K562 (cell line): Measurements from ENCODE around the gene CLCNKB.

Source experiments
- CREB5 ChIP-seq: fragments of 250-450 bp; sonication (Bioruptor Pico); IDR thresholded peaks from 2 replicates; pipeline ENCODE4 v1.5.0; 2020; ENCODE audit warnings: mild to moderate bottlenecking
- ETS2 ChIP-seq: IDR thresholded peaks from 2 replicates; pipeline ENCODE4 v1.6.1; 2016; ENCODE audit warnings: borderline replicate concordance, missing genetic modification characterization, mild to moderate bottlenecking, moderate library complexity, missing compliant biosample characterization; ENCODE audit not compliant: poor library complexity, severe bottlenecking
- FOSL1 ChIP-seq: fragments of 200-800 bp; sonication (Bioruptor generic); conservative IDR thresholded peaks from 2 replicates; pipeline ENCODE4 v1.6.1; 2016; ENCODE audit warnings: missing genetic modification characterization, missing compliant biosample characterization
- NFE2L1 ChIP-seq: fragments of 450-650 bp; IDR thresholded peaks from 2 replicates; pipeline ENCODE4 v1.6.1; 2016; ENCODE audit warnings: missing genetic modification characterization, low read depth, mild to moderate bottlenecking, missing compliant biosample characterization, moderate library complexity, borderline replicate concordance
- NR2C2 ChIP-seq, 2 experiments: fragments of 200-800 bp in 1 of 2; sonication (Bioruptor generic) in 1 of 2; sonication (generic) in 1 of 2; formaldehyde crosslinking in 1 of 2; IDR thresholded peaks; 2 replicates each; pipeline versions ENCODE4 v1.6.1 to v1.8.0; 2016 to 2022; ENCODE audit warnings: mild to moderate bottlenecking in 1 of 2, missing compliant biosample characterization in 1 of 2, missing genetic modification characterization in 1 of 2, missing genetic modification reagents in 1 of 2
- POLR2AphosphoS5 ChIP-seq: IDR thresholded peaks from 2 replicates; pipeline ENCODE4 v1.6.1; 2011; ENCODE audit warnings: mild to moderate bottlenecking, low read depth, low read length, moderate library complexity; ENCODE audit not compliant: control insufficient read depth, insufficient read depth
- RBFOX2 ChIP-seq: fragments of 200-400 bp; formaldehyde crosslinking; IDR thresholded peaks from 2 replicates; pipeline ENCODE4 v1.6.1; 2017; ENCODE audit warnings: low read depth, mild to moderate bottlenecking, low read length, moderate library complexity
- ZNF197 ChIP-seq: fragments of 200-800 bp; sonication (Bioruptor generic); IDR thresholded peaks from 2 replicates; pipeline ENCODE4 v1.6.1; 2016; ENCODE audit warnings: low read depth, missing genetic modification characterization, missing compliant biosample characterization
- ZNF324 ChIP-seq: fragments of 250-450 bp; sonication (Bioruptor Pico); IDR thresholded peaks from 2 replicates; pipeline ENCODE4 v1.4.0; 2020; ENCODE audit warnings: mild to moderate bottlenecking
- TF ChIP-seq, protein P1 (sequence below): conservative IDR thresholded peaks from 2 replicates; pipeline ENCODE4 v1.6.1; 2011; ENCODE audit warnings: low read depth, mild to moderate bottlenecking, low read length; ENCODE audit not compliant: control insufficient read depth

DNA sequence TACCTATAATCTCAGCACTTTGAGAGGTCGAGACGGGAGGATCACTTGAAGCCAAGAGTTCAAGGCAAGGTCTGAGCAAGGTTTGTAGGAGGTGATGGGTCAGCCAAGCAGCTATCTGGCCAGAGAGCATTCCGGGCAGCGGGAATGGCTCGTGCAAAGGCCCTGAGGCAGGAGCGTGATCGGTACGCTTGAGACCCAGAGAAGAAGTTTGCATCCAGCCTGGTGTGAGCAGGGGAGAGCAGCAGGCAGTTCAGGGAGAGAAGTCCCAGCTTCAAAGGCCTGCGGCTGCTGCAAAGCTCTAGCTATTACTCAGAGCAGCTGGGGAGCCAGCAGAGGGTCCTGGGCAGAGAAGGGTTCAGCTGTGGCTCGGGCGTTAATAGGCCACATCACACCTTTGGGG lies 44.7 kb upstream of the CLCNKB start:
- TF ChIP-seq, protein P1, sequence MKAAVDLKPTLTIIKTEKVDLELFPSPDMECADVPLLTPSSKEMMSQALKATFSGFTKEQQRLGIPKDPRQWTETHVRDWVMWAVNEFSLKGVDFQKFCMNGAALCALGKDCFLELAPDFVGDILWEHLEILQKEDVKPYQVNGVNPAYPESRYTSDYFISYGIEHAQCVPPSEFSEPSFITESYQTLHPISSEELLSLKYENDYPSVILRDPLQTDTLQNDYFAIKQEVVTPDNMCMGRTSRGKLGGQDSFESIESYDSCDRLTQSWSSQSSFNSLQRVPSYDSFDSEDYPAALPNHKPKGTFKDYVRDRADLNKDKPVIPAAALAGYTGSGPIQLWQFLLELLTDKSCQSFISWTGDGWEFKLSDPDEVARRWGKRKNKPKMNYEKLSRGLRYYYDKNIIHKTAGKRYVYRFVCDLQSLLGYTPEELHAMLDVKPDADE: no peak
- TF ChIP-seq ETS2 (tag): no peak
- no peak for TF ChIP-seq NR2C2 (CRISPR knock-in tag; IDR thresholded peaks at IDR 0.05)
- no peak for TF ChIP-seq NR2C2 (tag; IDR thresholded peaks at IDR 0.05)
- no peak for TF ChIP-seq FOSL1 (tag)
- TF ChIP-seq ZNF324 (CRISPR knock-in tag): no peak
- no peak for TF ChIP-seq NFE2L1 (tag)
- TF ChIP-seq CREB5 (CRISPR knock-in tag): no peak
- no peak for TF ChIP-seq RBFOX2
- TF ChIP-seq POLR2AphosphoS5: no peak
- TF ChIP-seq ZNF197: no peak
